Mucosa of rectum (tissue), 2 donors: ENCODE results near the gene BCORL1.
A peak's percentile ranks its signal among the peaks of the same experiment; 100 is the strongest.

ENCODE experiments used
- H3K27ac ChIP-seq, 2 donors: one replicate each; pipeline ENCODE4 v1.7.0; 2013; ENCODE audit warnings: inconsistent platforms in 2 of 2, low read depth in 2 of 2, low read length in 2 of 2
- H3K27me3 ChIP-seq, 2 donors: one replicate each; pipeline ENCODE4 v1.7.0; 2013; ENCODE audit warnings: low read length in 2 of 2; ENCODE audit not compliant: control insufficient read depth in 2 of 2, insufficient read depth in 2 of 2
- H3K36me3 ChIP-seq, 2 donors: one replicate each; pipeline ENCODE4 v1.7.0; 2013; ENCODE audit warnings: low read length in 2 of 2; ENCODE audit not compliant: control insufficient read depth in 2 of 2, insufficient read depth in 2 of 2
- H3K4me1 ChIP-seq, 2 donors: one replicate each; pipeline ENCODE4 v1.7.0; 2013; ENCODE audit warnings: low read length in 2 of 2, mild to moderate bottlenecking in 1 of 2; ENCODE audit not compliant: control insufficient read depth in 2 of 2, insufficient read depth in 2 of 2
- H3K4me3 ChIP-seq, 2 donors: one replicate each; pipeline ENCODE4 v1.7.0; 2013; ENCODE audit warnings: low read length in 2 of 2
- H3K9ac ChIP-seq, 2 donors: one replicate each; pipeline ENCODE4 v1.7.0; 2013; ENCODE audit warnings: low read length in 2 of 2, low read depth in 1 of 2, mild to moderate bottlenecking in 1 of 2
- H3K9me3 ChIP-seq, 2 donors: one replicate each; pipeline ENCODE4 v1.7.0; 2013; ENCODE audit warnings: low read length in 2 of 2; ENCODE audit not compliant: control insufficient read depth in 2 of 2
- donor health status: healthy.
- donor health status: Normal muscosa, but diverticular disease.

The BCORL1 gene

DNA sequence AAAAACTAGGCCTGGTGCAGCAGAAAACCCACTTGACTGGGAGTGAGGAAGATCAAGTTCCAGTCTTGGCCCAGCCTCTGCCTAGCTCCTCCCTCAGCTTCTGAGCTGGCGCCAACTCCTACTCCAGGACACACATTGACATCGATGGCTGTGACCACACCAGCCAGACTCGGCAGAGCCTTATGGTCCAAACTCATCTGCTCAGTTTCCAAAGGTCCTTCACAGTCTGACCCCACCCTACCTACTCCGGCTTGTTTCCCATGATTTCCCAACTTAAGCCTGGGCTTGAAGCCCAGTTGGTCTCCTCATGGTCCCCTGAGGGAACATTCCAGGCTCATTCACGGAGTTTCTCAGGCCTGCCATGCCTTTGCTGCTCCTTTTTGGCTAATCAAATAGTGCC is 117.7 kb downstream of the BCORL1 start:
- peak overlapping the region in 1 of 2 donors; percentile 7 for H3K9ac ChIP-seq
- no peaks in the 10 kb centered on the region for H3K36me3 ChIP-seq
- no peaks in the 10 kb centered on the region for H3K27me3 ChIP-seq

DNA sequence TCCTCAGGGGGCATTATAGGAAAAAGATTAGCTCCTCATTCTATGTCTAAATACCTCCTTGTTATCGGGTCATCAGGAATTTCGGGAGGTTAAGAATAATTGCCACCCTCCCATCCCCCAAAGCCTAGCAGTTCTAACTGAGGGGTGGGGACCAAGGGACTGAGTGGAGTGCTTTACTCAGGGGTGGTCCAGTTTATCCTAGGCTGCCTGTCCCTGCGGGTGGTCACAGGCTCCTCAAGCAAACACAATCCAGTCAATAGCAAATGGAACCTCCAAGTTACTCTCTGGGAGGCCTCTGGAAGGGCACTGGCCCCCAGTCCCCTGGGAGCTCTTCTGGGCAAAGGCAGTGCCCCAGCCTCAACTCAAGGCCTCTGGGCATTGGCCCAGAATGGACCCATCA is 121.2 kb downstream of the BCORL1 start:
- no peak overlapping the region for H3K4me3 ChIP-seq
- H3K9ac ChIP-seq, result no peak overlapping the region
- H3K4me1 ChIP-seq, result peaks cover 14 to 32% of the 10 kb centered on the region in 2 donors
- no peaks in the 10 kb centered on the region for H3K36me3 ChIP-seq
- H3K27ac ChIP-seq, result no peak overlapping the region
- no peaks in the 10 kb centered on the region for H3K9me3 ChIP-seq
- no peaks in the 10 kb centered on the region for H3K27me3 ChIP-seq

More for the DNA sequence above, 117.7 kb downstream of the BCORL1 start:
- H3K4me1 ChIP-seq, result peaks cover 23 to 41% of the 10 kb centered on the region in 2 donors
- no peaks in the 10 kb centered on the region for H3K9me3 ChIP-seq
- peak overlapping the region; percentile 43 to 76 for H3K27ac ChIP-seq
- H3K4me3 ChIP-seq, result no peak overlapping the region

DNA sequence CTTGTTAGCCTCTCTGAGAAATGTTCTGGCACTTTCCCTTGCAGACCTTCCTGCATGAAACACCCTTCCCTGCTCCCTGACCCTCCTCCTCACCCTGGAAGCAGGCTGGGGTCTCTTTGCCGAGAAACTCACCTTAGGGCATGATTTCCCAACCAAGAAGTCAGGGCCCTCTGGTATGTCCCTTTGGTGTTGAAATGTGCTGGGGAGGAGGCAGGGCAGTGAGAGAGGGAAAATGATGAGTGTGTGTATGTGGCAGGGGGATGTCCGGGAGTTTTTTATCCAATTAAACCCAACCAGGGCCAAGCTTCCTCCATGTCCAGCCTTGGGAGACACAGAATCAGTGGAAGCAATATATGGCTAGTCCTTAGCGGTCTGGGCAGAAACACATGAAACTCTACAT is 122.8 kb downstream of the BCORL1 start:
- Histone ChIP-seq H3K27ac (no peak overlapping the region), H3K9ac (no peak overlapping the region), H3K4me1 (peaks cover 12 to 27% of the 10 kb centered on the region in 2 donors), H3K4me3 (no peak overlapping the region), H3K27me3 (no peaks in the 10 kb centered on the region), H3K9me3 (no peaks in the 10 kb centered on the region), H3K36me3 (no peaks in the 10 kb centered on the region)

DNA sequence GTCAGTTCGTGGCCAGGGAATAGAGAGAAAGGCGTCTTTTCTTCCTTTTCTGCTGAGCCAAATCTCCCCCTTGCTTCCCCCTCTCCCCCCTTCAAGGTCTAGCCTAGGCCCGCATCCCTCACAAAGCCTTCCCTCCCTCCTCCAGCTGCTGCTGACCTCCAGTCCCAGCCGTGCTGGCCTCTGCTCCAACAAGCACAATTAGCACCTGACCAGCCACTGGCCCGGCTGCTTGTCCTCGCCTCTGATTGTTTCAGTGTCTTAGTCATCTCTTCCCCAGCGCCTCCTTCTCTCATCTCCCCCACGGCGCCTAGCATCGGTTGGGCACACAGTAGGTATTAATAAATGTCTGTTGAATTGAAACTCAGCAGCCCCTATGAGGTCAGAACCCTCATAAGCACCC is 123.6 kb downstream of the BCORL1 start:
- Histone ChIP-seq H3K27me3 (no peaks in the 10 kb centered on the region), H3K36me3 (no peaks in the 10 kb centered on the region), H3K4me1 (peaks cover 12 to 20% of the 10 kb centered on the region in 2 donors), H3K4me3 (no peak overlapping the region), H3K27ac (no peak overlapping the region), H3K9me3 (no peaks in the 10 kb centered on the region), H3K9ac (no peak overlapping the region)
